ENCODE data around the gene IGF2BP3.

Gene IGF2BP3

GRCh38 chr7:23267357-23267756 is 202.9 kb downstream of the IGF2BP3 start:
- ATAC-seq, result no peak
- no peak for TF ChIP-seq CREB5 (CRISPR knock-in tag; IDR thresholded peaks at IDR 0.05; ENCODE audit: low read depth)
- TF ChIP-seq ZFP3 (CRISPR knock-in tag; IDR thresholded peaks at IDR 0.05), result no peak
- TF ChIP-seq TSHZ2 (CRISPR knock-in tag; IDR thresholded peaks at IDR 0.05), result no peak
- TF ChIP-seq ARNTL (CRISPR knock-in tag; IDR thresholded peaks at IDR 0.05; ENCODE audit: borderline replicate concordance, low read depth), result no peak
- TF ChIP-seq TOX (CRISPR knock-in tag; IDR thresholded peaks at IDR 0.05; ENCODE audit: borderline replicate concordance), result no peak
- TF ChIP-seq ZC3H10 (CRISPR knock-in tag; IDR thresholded peaks at IDR 0.05), result no peak
- TF ChIP-seq PPARA (CRISPR knock-in tag; IDR thresholded peaks at IDR 0.05; ENCODE audit: borderline replicate concordance), result no peak
- TF ChIP-seq TCF4 (CRISPR knock-in tag; IDR thresholded peaks at IDR 0.05; ENCODE audit: borderline replicate concordance), result no peak
- no peak for TF ChIP-seq PATZ1 (CRISPR knock-in tag; IDR thresholded peaks at IDR 0.05; ENCODE audit: borderline replicate concordance)
- TF ChIP-seq RARB (CRISPR knock-in tag; IDR thresholded peaks at IDR 0.05), result no peak

GRCh38 chr7:23266918-23267317 is 203.4 kb downstream of the IGF2BP3 start:
- no peak for TF ChIP-seq ZNF70 (CRISPR knock-in tag; IDR thresholded peaks at IDR 0.05)
- no peak for TF ChIP-seq RARB (CRISPR knock-in tag; IDR thresholded peaks at IDR 0.05)
- no peak for TF ChIP-seq OSR1 (CRISPR knock-in tag; IDR thresholded peaks at IDR 0.05)
- no peak for TF ChIP-seq ESRRG (CRISPR knock-in tag; IDR thresholded peaks at IDR 0.05)
- no peak for TF ChIP-seq CREB5 (CRISPR knock-in tag; IDR thresholded peaks at IDR 0.05; ENCODE audit: low read depth)
- TF ChIP-seq PATZ1 (CRISPR knock-in tag; IDR thresholded peaks at IDR 0.05; ENCODE audit: borderline replicate concordance), result no peak
- no peak for TF ChIP-seq ZNF8 (CRISPR knock-in tag; IDR thresholded peaks at IDR 0.05)
- no peak for TF ChIP-seq TOX (CRISPR knock-in tag; IDR thresholded peaks at IDR 0.05; ENCODE audit: borderline replicate concordance)
- no peak for TF ChIP-seq CSDC2 (CRISPR knock-in tag; IDR thresholded peaks at IDR 0.05)
- no peak for ATAC-seq

- no peak for ATAC-seq
- TF ChIP-seq OSR1 (CRISPR knock-in tag; IDR thresholded peaks at IDR 0.05) (no peak), RARB (CRISPR knock-in tag; IDR thresholded peaks at IDR 0.05) (no peak), ZNF565 (CRISPR knock-in tag; conservative IDR thresholded peaks at IDR 0.05; ENCODE audit: low read depth) (no peak), GLIS3 (CRISPR knock-in tag; IDR thresholded peaks at IDR 0.05) (no peak), ZFP30 (CRISPR knock-in tag; IDR thresholded peaks at IDR 0.05) (no peak), CREB5 (CRISPR knock-in tag; IDR thresholded peaks at IDR 0.05; ENCODE audit: low read depth) (no peak), TSHZ2 (CRISPR knock-in tag; IDR thresholded peaks at IDR 0.05) (no peak), CSRNP3 (CRISPR knock-in tag; IDR thresholded peaks at IDR 0.05) (no peak), ZNF70 (CRISPR knock-in tag; IDR thresholded peaks at IDR 0.05) (no peak)
Observed at GRCh38 chr7:23264916-23265458, 205.3 kb downstream of the IGF2BP3 start.

Measured in SK-N-SH treated with all-trans-retinoic acid at 6 μM for 48 hours (cell line).